BLaER1 (cell line): ENCODE measurements around the gene CLDN24.

Experiments used
- H3K27ac ChIP-seq: shearing (Covaris generic); formaldehyde crosslinking; 2 replicates; pipeline ENCODE4 v1.8.1; 2022
- H3K27me3 ChIP-seq: shearing (Covaris generic); formaldehyde crosslinking; 2 replicates; pipeline ENCODE4 v1.8.1; 2022
- H3K36me3 ChIP-seq: shearing (Covaris generic); formaldehyde crosslinking; 2 replicates; pipeline ENCODE4 v1.8.1; 2022
- H3K4me1 ChIP-seq: shearing (Covaris generic); formaldehyde crosslinking; 2 replicates; pipeline ENCODE4 v1.8.1; 2022
- H3K4me2 ChIP-seq: shearing (Covaris generic); formaldehyde crosslinking; 2 replicates; pipeline ENCODE4 v1.8.1; 2022
- H3K4me3 ChIP-seq: shearing (Covaris generic); formaldehyde crosslinking; 2 replicates; pipeline ENCODE4 v1.8.1; 2022
- H3K9ac ChIP-seq: shearing (Covaris generic); formaldehyde crosslinking; 2 replicates; pipeline ENCODE4 v1.8.1; 2022
- H3K9me3 ChIP-seq: shearing (Covaris generic); formaldehyde crosslinking; 2 replicates; pipeline ENCODE4 v1.8.1; 2022
- H4K20me1 ChIP-seq: shearing (Covaris generic); formaldehyde crosslinking; 2 replicates; pipeline ENCODE4 v1.8.1; 2022
- Cebpa-rat ChIP-seq: shearing (Covaris generic); IDR thresholded peaks from 2 replicates; pipeline ENCODE4 v1.8.1; 2022

Gene CLDN24

DNA sequence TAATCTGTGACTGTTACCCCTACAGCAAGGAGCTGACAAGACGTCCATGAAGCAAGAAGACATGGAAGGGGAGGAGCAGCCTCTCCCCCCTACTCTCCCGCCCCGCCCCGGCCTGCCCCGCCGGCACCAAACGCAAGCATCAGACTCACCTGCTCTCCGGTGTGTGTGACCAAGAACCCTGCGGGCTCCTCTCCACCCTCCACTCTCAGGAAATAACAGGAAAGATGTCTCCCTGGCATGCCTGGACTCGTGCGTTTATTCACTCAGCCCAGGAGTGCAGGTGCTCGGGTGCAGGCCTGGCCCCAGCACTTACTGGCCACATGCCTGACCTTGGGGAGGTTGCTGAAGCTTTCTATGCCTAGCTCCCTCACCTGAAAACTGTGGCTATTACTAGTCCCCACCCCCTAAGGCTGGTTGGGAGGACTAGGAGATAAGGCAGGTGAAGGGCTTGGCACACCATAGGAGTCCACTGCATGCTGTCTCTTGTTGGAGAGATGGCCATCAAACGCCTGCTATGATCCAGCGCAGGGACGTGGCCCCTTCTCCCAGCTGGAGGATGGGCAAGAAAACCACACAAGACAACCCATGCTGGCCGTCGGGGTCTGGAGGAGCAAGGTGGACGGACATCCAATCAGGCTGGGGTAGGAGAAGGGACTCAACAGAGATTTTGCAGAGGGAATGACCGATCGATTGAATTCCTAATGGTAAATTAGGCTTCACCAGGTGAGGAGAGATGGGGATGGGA lies 34.9 kb upstream of the CLDN24 start:
- TF ChIP-seq Cebpa-rat: no peak
- Histone ChIP-seq H3K27ac (no peak overlapping the region), H3K4me3 (no peak overlapping the region), H3K4me2 (no peak overlapping the region), H3K9ac (no peak overlapping the region), H3K36me3 (no peaks in the 10 kb centered on the region), H4K20me1 (no peaks in the 10 kb centered on the region), H3K9me3 (no peaks in the 10 kb centered on the region), H3K27me3 (no peaks in the 10 kb centered on the region), H3K4me1 (peaks cover 16% of the 10 kb centered on the region)

DNA sequence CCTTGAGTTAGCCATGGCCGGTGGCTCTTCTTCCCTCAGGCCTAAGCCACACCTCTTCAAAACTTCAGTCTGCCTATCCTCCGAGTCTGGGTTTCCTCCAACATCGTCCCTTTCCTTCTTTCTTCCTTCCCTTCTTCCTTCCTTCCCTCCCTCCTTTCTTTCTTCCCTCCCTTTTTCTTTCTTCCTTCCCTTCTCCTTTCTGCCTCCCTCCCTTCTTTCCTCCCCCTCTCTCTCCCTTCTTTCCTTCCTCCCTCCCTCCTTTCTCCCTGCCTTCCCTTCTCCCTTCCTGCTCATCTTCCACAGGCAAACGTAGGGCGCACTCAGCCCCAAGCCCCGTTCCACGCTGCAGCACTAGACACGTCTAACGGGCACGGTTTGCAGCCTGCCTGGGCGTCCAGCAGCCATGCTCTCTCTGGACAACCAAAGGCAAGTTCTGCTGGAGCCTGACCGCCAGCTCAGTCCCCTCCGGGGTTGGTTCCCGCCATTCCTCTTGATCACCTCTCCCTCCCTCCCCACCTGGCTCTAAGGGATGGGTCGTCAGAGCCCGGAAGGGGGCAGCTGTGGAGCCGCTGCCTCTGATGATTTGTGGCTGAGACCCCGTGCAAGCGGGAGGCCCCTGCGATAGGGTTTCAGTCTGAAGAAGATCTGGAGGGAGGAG lies 34.1 kb upstream of the CLDN24 start:
- Histone ChIP-seq H3K4me3 (no peak overlapping the region), H3K27me3 (no peaks in the 10 kb centered on the region), H3K36me3 (no peaks in the 10 kb centered on the region), H4K20me1 (no peaks in the 10 kb centered on the region), H3K4me1 (peaks cover 16% of the 10 kb centered on the region), H3K27ac (no peak overlapping the region), H3K4me2 (no peak overlapping the region), H3K9ac (no peak overlapping the region), H3K9me3 (no peaks in the 10 kb centered on the region)
- no peak for TF ChIP-seq Cebpa-rat

DNA sequence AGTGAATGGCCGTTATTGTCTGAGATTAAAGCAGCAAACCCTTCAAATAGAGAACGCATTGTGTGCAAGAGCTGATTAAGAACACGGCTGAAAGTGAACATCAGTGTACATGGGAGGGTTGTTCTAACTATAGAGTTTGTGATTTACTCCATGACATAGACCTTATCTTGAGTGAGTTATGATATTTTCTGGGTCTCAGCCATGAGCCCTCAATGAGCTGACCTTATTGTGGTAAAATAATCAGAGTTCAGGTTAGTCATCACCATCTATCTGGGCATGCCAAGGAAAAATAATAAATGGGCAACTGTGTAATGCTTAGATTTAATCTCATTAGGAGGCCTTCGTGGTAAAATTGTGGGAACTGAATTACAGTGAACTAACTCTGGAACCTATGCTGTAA lies 33.2 kb upstream of the CLDN24 start:
- no peaks in the 10 kb centered on the region for H3K9me3 ChIP-seq
- H3K36me3 ChIP-seq: no peaks in the 10 kb centered on the region
- H4K20me1 ChIP-seq: no peaks in the 10 kb centered on the region
- H3K27ac ChIP-seq: no peak overlapping the region
- no peak overlapping the region for H3K4me3 ChIP-seq
- H3K9ac ChIP-seq: no peak overlapping the region
- H3K27me3 ChIP-seq: no peaks in the 10 kb centered on the region
- TF ChIP-seq Cebpa-rat: no peak
- peaks cover 16% of the 10 kb centered on the region for H3K4me1 ChIP-seq
- no peak overlapping the region for H3K4me2 ChIP-seq

DNA sequence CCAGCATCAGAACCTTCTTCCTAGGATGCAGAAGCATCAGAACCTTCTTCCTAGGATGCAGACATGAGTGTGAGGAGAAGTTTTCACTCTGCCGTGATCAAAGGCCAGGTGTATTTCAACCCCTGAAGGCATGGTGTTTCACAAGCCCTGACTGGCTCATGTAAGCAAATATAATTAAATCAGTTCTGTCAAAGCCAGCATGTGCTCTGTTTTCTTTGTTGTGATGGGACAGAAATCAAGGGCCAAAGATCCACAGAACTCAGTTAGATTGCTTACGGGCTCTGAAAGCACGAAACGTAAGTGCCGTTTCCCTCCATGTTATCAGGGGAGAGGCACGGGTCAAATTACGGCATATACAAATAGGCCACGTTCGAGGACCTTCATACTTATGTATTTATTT lies 32.0 kb upstream of the CLDN24 start:
- TF ChIP-seq Cebpa-rat: no peak
- H3K36me3 ChIP-seq: no peaks in the 10 kb centered on the region

DNA sequence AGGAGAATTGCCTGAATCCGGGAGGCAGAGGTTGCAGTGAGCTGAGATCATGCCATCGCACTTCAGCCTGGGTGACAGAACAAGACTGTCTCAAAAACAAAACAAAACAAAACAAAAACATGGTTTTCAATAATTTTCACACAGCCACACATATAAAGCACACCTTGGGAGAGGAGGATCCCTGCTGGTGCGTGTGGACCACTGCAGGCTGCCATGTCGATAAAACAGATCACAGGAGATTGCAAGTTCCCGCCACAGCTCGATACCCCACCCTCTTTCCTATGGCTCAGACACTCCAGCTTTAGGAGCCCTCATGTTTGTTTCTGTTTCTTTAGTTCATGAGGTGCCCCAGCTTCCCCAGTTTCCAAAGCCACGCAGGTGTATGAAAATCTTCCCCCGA lies 31.3 kb upstream of the CLDN24 start:
- no peak overlapping the region for H3K9ac ChIP-seq
- H3K27ac ChIP-seq: no peak overlapping the region
- H3K4me3 ChIP-seq: no peak overlapping the region
- H4K20me1 ChIP-seq: no peaks in the 10 kb centered on the region
- H3K27me3 ChIP-seq: no peaks in the 10 kb centered on the region
- H3K4me2 ChIP-seq: no peak overlapping the region
- no peaks in the 10 kb centered on the region for H3K36me3 ChIP-seq
- TF ChIP-seq Cebpa-rat: no peak
- H3K4me1 ChIP-seq: peaks cover 8% of the 10 kb centered on the region
- no peaks in the 10 kb centered on the region for H3K9me3 ChIP-seq

More for the DNA sequence above, 32.0 kb upstream of the CLDN24 start:
- no peak overlapping the region for H3K9ac ChIP-seq
- no peak overlapping the region for H3K27ac ChIP-seq
- peaks cover 15% of the 10 kb centered on the region for H3K4me1 ChIP-seq
- no peaks in the 10 kb centered on the region for H4K20me1 ChIP-seq
- no peak overlapping the region for H3K4me2 ChIP-seq
- no peaks in the 10 kb centered on the region for H3K27me3 ChIP-seq
- H3K4me3 ChIP-seq: no peak overlapping the region
- H3K9me3 ChIP-seq: no peaks in the 10 kb centered on the region

DNA sequence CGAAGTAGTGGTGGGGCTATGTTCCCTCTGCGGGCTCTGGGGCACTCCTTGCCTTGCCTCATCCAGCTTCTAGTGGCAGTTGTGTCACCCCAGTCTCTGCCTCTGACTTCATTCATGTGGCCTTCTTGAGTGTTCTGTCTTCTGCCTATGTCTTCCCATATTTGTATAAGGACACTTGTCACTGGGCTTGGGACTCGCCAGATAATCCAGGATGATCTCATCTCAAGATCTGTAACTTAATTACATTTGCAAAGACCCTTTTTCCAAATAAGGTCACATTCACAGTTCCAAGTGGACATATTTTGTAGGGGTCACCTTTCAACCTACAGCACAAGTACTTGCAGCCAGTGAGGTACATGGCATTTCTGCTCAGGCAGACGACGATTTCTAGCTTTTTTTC lies 30.3 kb upstream of the CLDN24 start:
- Histone ChIP-seq H3K27me3 (no peaks in the 10 kb centered on the region), H3K27ac (no peak overlapping the region), H3K9me3 (no peaks in the 10 kb centered on the region), H3K4me1 (no peaks in the 10 kb centered on the region), H3K4me2 (no peak overlapping the region), H3K4me3 (no peak overlapping the region), H3K9ac (no peak overlapping the region), H4K20me1 (no peaks in the 10 kb centered on the region), H3K36me3 (no peaks in the 10 kb centered on the region)
- no peak for TF ChIP-seq Cebpa-rat

DNA sequence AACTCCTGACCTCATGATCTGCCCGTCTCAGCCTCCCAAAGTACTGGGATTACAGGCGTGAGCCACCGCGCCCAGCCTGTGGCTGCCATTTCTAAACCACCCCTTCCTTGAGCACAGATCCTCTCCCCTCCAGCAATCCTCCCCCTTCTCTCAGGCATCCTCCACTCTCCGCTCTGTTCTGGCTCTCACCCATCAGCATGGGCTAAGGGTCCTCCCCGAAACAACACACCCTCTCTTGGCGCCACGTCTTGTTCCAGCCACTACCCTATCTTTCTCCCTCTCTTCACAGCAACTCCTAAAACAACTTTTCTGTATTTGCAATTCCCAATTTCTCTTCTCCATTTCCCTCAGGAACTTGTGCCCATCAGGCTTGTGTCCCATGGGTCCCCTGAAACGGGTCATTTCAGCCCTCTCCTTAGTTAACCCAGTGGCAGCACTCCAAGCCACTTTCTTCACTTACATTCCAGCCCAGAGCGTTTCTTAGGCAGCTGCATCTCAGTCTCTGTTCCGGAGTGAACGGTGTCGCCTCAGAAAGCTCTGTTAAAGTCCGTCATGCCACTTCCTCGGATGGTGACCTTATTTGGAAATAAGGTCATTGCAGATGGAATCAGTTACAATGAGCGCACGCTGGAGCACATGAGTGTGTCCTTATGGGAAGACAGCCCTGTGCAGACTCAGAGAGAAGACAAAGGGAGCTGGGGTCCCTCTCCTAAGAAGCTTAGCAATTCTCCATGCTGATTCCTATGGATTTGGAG lies 28.3 kb upstream of the CLDN24 start:
- Histone ChIP-seq H3K27me3 (no peaks in the 10 kb centered on the region), H3K4me2 (no peak overlapping the region), H3K27ac (no peak overlapping the region), H3K9me3 (no peaks in the 10 kb centered on the region), H3K4me1 (peaks cover 6% of the 10 kb centered on the region), H4K20me1 (no peaks in the 10 kb centered on the region), H3K4me3 (no peak overlapping the region), H3K9ac (no peak overlapping the region), H3K36me3 (no peaks in the 10 kb centered on the region)
- no peak for TF ChIP-seq Cebpa-rat

DNA sequence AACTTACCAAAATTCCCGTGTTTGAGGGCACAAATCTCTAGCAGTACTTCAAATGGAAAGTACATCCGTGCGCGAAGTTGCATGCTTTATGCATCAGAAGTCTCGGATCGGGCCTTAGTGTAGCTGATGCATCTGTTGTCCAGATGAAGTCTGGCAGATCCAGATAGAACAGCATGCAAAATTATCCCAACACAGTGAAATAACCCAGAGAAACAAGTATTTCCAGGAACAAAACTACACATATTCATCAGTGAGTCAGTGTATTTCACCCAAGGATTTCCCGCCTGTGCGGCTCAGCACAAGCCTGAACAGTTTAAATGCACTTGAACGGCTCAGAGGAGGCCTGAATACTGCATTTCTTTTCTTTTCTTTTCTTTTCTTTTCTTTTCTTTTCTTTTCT lies 27.4 kb upstream of the CLDN24 start:
- no peaks in the 10 kb centered on the region for H3K36me3 ChIP-seq
- peaks cover 14% of the 10 kb centered on the region for H3K4me1 ChIP-seq
- no peaks in the 10 kb centered on the region for H3K27me3 ChIP-seq
- no peaks in the 10 kb centered on the region for H4K20me1 ChIP-seq
- H3K9me3 ChIP-seq: no peaks in the 10 kb centered on the region
- H3K9ac ChIP-seq: no peak overlapping the region
- no peak overlapping the region for H3K4me3 ChIP-seq
- TF ChIP-seq Cebpa-rat: no peak
- H3K4me2 ChIP-seq: no peak overlapping the region
- no peak overlapping the region for H3K27ac ChIP-seq

DNA sequence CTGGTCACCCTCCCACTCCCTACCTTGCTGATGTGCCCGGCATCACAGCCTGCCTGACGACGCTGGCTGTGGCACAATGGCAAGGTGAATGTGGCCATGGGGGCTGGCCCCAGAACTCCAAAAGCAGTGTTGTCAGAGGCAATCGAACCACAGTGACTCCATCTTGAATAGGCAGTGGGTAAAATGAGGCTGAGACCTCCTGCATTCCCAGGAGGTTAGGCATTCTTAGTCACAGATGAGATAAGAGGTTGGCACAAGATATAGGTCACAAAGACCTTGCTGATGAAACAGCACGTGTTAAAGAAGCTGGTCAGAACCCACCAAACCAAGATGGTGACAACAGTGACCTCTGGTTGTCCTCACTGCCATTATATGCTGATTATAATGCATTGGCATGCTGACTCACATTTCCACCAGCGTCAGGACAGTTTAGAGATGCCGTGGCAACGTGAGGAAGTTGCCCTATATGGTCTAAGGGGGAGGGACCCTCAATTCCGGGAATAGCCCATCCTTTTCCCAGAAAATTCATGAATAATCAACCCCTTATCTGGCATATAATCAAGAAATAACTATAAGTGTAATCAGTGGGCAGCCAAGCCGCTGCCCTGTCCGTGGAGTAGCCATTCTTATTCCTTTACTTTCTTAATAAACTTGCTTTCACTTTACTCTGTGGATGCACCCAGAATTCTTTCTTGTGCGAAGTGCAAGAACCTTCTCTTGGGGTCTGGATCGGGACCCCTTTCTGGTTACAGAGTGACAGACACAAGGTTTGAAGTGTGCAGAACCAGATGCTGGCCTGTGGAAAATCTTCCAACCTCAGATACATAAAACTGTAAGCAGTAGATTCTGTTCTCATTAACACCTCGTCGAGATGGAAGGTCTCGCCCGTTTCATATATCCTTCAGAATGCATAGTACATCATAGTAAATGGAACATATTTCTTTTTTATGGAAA lies 26.8 kb upstream of the CLDN24 start:
- no peaks in the 10 kb centered on the region for H3K9me3 ChIP-seq
- no peak overlapping the region for H3K9ac ChIP-seq
- no peak overlapping the region for H3K27ac ChIP-seq
- H4K20me1 ChIP-seq: no peaks in the 10 kb centered on the region
- TF ChIP-seq Cebpa-rat: no peak
- no peak overlapping the region for H3K4me2 ChIP-seq
- H3K36me3 ChIP-seq: no peaks in the 10 kb centered on the region
- H3K4me3 ChIP-seq: no peak overlapping the region
- peaks cover 21% of the 10 kb centered on the region for H3K4me1 ChIP-seq
- no peaks in the 10 kb centered on the region for H3K27me3 ChIP-seq
